Measurements from ENCODE around the gene RNASE11.
"Not testable (repeated sequence)": the region's sequence is repeated elsewhere in the genome, so short reads cannot be mapped to it uniquely, and the experiment has no call there.

Gene RNASE11

GRCh38 chr14:20623798-20624197, 36.0 kb upstream of the RNASE11 start:
- TF ChIP-seq JUND (IDR thresholded peaks at IDR 0.05; ENCODE audit: low read depth) = no peak
- in situ Hi-C loops (cut with HindIII; ENCODE audit: low pct_unique_long_range_greater_than_20kb, low sequenced_read_pairs) = no loop called here
- DNase-seq (ENCODE audit: low read depth in 1 of 2, low spot score in 1 of 2) = no peak

- in situ Hi-C loops (cut with HindIII; ENCODE audit: low pct_unique_long_range_greater_than_20kb, low sequenced_read_pairs) = no loop called here
- TF ChIP-seq JUND (IDR thresholded peaks at IDR 0.05; ENCODE audit: low read depth) = no peak
- no peak for DNase-seq (ENCODE audit: low read depth in 1 of 2, low spot score in 1 of 2)
Observed at GRCh38 chr14:20622816-20623291, 35.1 kb upstream of the RNASE11 start.

DNA sequence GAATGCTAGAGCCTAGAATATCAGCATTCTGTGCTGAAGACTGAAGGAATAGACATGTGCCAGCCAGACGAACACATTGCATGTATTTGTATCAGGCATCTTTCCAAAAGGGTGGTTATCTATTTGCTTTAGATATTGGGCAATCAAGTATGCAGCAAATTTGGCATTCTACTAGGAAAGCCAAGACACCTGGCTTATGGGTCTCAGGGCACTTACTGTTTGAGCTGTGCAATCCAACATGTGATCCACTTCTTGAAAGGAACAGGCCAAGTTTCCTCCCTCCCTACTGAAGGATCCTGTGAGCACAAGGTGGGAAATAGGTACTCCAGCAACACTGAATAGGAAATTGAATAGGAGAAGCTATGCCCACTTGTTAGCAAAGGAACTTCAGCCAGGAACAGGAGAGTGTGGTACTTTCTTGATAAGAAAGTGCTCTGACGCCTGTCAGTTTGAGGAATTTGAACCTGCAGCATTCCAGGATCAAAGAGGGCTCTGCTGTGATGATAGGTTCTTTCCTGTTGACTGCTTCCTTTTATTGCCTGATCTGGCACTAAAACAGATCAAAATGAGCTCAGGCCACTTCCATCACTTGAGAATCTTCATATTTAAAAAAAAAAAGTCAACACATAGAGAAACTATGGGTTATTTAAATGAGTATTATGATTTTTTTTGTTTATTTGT, 33.1 kb upstream of the RNASE11 start:
- no peak for TF ChIP-seq JUND (IDR thresholded peaks at IDR 0.05; ENCODE audit: low read depth)
- in situ Hi-C loops (cut with HindIII; ENCODE audit: low pct_unique_long_range_greater_than_20kb, low sequenced_read_pairs) = no loop called here
- DNase-seq (ENCODE audit: low read depth in 1 of 2, low spot score in 1 of 2) = no peak

DNA sequence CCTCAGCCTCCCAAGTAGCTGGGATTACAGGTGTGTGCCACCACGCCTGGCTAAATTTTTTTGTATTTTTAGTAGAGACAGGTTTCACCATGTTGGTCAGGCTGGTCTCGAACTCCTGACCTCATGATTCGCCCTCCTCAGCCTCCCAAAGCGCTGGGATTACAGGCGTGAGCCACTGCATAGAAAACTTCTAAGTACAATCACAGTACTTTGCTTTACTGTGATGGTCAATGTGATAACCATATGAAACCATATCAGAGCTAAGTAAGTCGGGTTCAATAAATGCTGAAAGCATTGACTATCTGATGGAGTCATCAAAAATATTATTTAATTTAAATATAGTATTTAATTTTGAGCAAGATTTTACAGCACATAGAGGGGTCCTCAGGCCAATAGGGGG, 31.9 kb upstream of the RNASE11 start:
- in situ Hi-C loops (cut with HindIII; ENCODE audit: low pct_unique_long_range_greater_than_20kb, low sequenced_read_pairs); DNase-seq (ENCODE audit: low read depth in 1 of 2, low spot score in 1 of 2): not testable (repeated sequence)

- in situ Hi-C loops (cut with HindIII; ENCODE audit: low pct_unique_long_range_greater_than_20kb, low sequenced_read_pairs) = no loop called here
- no peak for TF ChIP-seq JUND (IDR thresholded peaks at IDR 0.05; ENCODE audit: low read depth)
- DNase-seq (ENCODE audit: low read depth in 1 of 2, low spot score in 1 of 2) = peak in 1 of 2 experiments; percentile 21
Observed at GRCh38 chr14:20618271-20618749, 30.5 kb upstream of the RNASE11 start.

- no peak for DNase-seq (ENCODE audit: low read depth in 1 of 2, low spot score in 1 of 2)
- in situ Hi-C loops (cut with HindIII; ENCODE audit: low pct_unique_long_range_greater_than_20kb, low sequenced_read_pairs) = no loop called here
- no peak for TF ChIP-seq JUND (IDR thresholded peaks at IDR 0.05; ENCODE audit: low read depth)
Observed at GRCh38 chr14:20617138-20618003, 29.6 kb upstream of the RNASE11 start.

GRCh38 chr14:20615996-20616395, 28.2 kb upstream of the RNASE11 start:
- TF ChIP-seq JUND (IDR thresholded peaks at IDR 0.05; ENCODE audit: low read depth) = no peak
- in situ Hi-C loops (cut with HindIII; ENCODE audit: low pct_unique_long_range_greater_than_20kb, low sequenced_read_pairs) = no loop called here
- no peak for DNase-seq (ENCODE audit: low read depth in 1 of 2, low spot score in 1 of 2)

DNA sequence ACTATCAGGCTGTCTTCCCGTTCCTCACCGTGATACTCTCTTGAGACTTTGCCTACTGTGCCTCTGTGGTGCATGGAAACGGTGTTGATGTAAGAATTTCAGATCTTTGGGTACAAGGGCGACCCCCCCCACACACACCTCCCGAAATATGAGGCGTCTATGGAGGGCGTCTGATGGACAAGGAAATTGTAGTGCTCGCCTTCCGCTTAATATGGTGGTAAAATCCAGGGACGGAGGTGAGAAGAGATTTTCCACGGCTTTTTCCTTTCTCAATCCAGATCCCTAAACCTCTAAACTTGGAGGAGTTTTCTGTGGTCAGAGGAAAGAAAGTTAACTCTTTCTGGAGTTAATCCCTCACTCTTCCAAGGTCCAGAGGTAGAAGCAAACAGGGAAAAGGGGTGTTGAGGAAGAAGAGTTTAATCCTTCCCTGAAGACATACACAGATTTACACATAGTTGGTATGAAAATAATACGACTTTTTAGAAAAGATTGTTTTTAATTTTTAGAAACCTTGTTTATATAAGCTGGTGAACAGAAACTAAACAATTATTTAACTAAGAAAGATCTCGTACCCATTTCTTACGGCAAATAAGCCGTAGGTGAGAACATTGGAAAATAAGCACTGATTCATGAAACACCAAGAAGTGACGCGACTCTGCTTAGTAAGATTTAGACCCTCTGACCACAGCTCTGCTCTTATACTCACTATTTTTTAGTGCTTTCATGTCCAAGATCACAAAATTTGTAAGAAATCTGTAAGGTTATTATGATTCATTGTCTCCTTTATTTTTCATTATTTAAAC, 26.4 kb upstream of the RNASE11 start:
- DNase-seq (ENCODE audit: low read depth in 1 of 2, low spot score in 1 of 2) = no peak
- no peak for TF ChIP-seq JUND (IDR thresholded peaks at IDR 0.05; ENCODE audit: low read depth)
- in situ Hi-C loops (cut with HindIII; ENCODE audit: low pct_unique_long_range_greater_than_20kb, low sequenced_read_pairs) = no loop called here

GRCh38 chr14:20613094-20614037, 25.6 kb upstream of the RNASE11 start:
- in situ Hi-C loops (cut with HindIII; ENCODE audit: low pct_unique_long_range_greater_than_20kb, low sequenced_read_pairs) = no loop called here
- DNase-seq (ENCODE audit: low read depth in 1 of 2, low spot score in 1 of 2) = peak in 1 of 2 experiments; percentile 92
- no peak for TF ChIP-seq JUND (IDR thresholded peaks at IDR 0.05; ENCODE audit: low read depth)

DNA sequence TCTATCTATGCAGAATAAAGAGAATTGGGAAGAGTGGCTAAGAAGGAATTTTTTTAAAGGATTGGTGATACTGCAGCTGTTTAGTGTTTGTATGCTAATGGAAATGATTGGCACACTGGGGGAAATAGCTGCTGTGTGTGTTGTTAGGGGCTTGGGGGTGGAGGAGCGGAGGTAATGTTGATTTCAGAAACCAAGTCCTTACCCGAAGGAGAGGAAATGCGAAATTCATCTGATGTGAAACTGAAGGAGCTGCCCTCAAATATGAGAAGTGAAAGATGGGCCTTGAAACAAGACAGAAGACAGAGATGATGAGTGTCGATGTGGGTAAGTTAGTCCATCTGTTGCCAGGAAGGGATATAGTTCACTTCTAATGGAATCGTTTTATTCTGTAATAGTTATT, 24.6 kb upstream of the RNASE11 start:
- no peak for TF ChIP-seq JUND (IDR thresholded peaks at IDR 0.05; ENCODE audit: low read depth)
- DNase-seq (ENCODE audit: low read depth in 1 of 2, low spot score in 1 of 2) = no peak
- in situ Hi-C loops (cut with HindIII; ENCODE audit: low pct_unique_long_range_greater_than_20kb, low sequenced_read_pairs) = no loop called here

GRCh38 chr14:20611277-20611676, 23.5 kb upstream of the RNASE11 start:
- TF ChIP-seq JUND (IDR thresholded peaks at IDR 0.05; ENCODE audit: low read depth) = no peak
- in situ Hi-C loops (cut with HindIII; ENCODE audit: low pct_unique_long_range_greater_than_20kb, low sequenced_read_pairs) = no loop called here
- no peak for DNase-seq (ENCODE audit: low read depth in 1 of 2, low spot score in 1 of 2)

Data from T47D (cell line).